Panc1 (cell line): ENCODE data around the gene MAB21L3. TPM values are rescaled to one million over a fixed set of nuclear protein-coding genes. Genes with fewer than 3 reads are reported as not detected.

Experiments
- ATAC-seq: fragments of 200-7000 bp; cut with Tn5 transposase; 2 replicates; pipeline ENCODE4 v1.9.1; 2020; ENCODE audit warnings: mild to moderate bottlenecking, moderate library complexity
- BruUV-seq: library from RNA; stranded (reverse); fragments of 400-500 nt; replicated peaks from 2 replicates; lab custom pipeline; 2021; lab: Mats Ljungman, UMichigan
- CTCF ChIA-PET: fragments of 300-600 bp; sonication (Branson Sonifier 250); formaldehyde crosslinking; loops from one replicate; lab custom pipeline; 2022; ENCODE audit warnings: antibody characterized with exemption; lab: Charles Lee
- POLR2A ChIA-PET: fragments of 300-600 bp; sonication (Branson Sonifier 250); formaldehyde crosslinking; loops from one replicate; lab custom pipeline; 2022; ENCODE audit warnings: antibody characterized with exemption; lab: Charles Lee
- DNase-seq: peaks from one replicate; pipeline ENCODE4 v3.0.0-alpha.2; 2010; ENCODE audit warnings: low read depth, low spot score
- H3K27ac ChIP-seq: 2 replicates; pipeline ENCODE4 v1.5.1; 2011; ENCODE audit warnings: mild to moderate bottlenecking, low read length, inconsistent platforms
- H3K27me3 ChIP-seq: fragments of 200-500 bp; sonication (Bioruptor generic); 2 replicates; pipeline ENCODE4 v1.6.0; 2014; ENCODE audit warnings: low read length, inconsistent platforms; ENCODE audit not compliant: control insufficient read depth, insufficient read depth
- H3K36me3 ChIP-seq: fragments of 200-500 bp; sonication (Bioruptor generic); 2 replicates; pipeline ENCODE4 v1.5.1; 2014; ENCODE audit warnings: inconsistent platforms, mild to moderate bottlenecking, low read length, moderate library complexity; ENCODE audit not compliant: control insufficient read depth, insufficient read depth
- H3K4me1 ChIP-seq: 2 replicates; pipeline ENCODE4 v1.5.1; 2011; ENCODE audit warnings: inconsistent platforms, mild to moderate bottlenecking, low read length, moderate library complexity; ENCODE audit not compliant: control insufficient read depth, insufficient read depth
- H3K4me3 ChIP-seq, 2 experiments: 2 replicates each; pipeline ENCODE4 v1.5.1; 2011 to 2012; ENCODE audit warnings: low read depth in 2 of 2, low read length in 2 of 2, mild to moderate bottlenecking in 2 of 2, inconsistent platforms in 1 of 2, moderate library complexity in 1 of 2
- H3K9me3 ChIP-seq: fragments of 200-500 bp; sonication (Bioruptor generic); 2 replicates; pipeline ENCODE4 v1.5.1; 2014; ENCODE audit warnings: low read depth, mild to moderate bottlenecking, inconsistent platforms, low read length, moderate library complexity; ENCODE audit not compliant: control insufficient read depth, insufficient read depth
- POLR2AphosphoS5 ChIP-seq: IDR thresholded peaks from 2 replicates; pipeline ENCODE4 v1.6.1; 2012; ENCODE audit warnings: mild to moderate bottlenecking, low read depth, low read length, moderate library complexity
- SIN3A ChIP-seq: IDR thresholded peaks from 2 replicates; pipeline ENCODE4 v1.6.1; 2012; ENCODE audit warnings: low read depth, mild to moderate bottlenecking, low read length, moderate library complexity, borderline replicate concordance; ENCODE audit not compliant: insufficient read depth
- TCF7L2 ChIP-seq: IDR thresholded peaks from 2 replicates; pipeline ENCODE4 v1.6.1; 2011; ENCODE audit warnings: mild to moderate bottlenecking, low read depth, low read length, inconsistent platforms
- in situ Hi-C: cut with HindIII; loops from 2 replicates; pipeline ENCODE4 v1.10.0; 2016; ENCODE audit warnings: low sequenced_read_pairs, low pct_unique_long_range_greater_than_20kb
- intact Hi-C: fragments of 100-400 bp; cut with micrococcal nuclease; formaldehyde crosslinking; loops from one replicate; pipeline ENCODE4 v1.10.0; 2022; ENCODE audit not compliant: unreplicated experiment
- total RNA-seq: library from RNA; stranded (reverse); gene quantifications from one replicate; pipeline ENCODE4 v1.2.1, GENCODE V29; 2021; ENCODE audit not compliant: unreplicated experiment

Gene MAB21L3
- total RNA-seq, 1 experiment from 2014 or later = not detected

DNA sequence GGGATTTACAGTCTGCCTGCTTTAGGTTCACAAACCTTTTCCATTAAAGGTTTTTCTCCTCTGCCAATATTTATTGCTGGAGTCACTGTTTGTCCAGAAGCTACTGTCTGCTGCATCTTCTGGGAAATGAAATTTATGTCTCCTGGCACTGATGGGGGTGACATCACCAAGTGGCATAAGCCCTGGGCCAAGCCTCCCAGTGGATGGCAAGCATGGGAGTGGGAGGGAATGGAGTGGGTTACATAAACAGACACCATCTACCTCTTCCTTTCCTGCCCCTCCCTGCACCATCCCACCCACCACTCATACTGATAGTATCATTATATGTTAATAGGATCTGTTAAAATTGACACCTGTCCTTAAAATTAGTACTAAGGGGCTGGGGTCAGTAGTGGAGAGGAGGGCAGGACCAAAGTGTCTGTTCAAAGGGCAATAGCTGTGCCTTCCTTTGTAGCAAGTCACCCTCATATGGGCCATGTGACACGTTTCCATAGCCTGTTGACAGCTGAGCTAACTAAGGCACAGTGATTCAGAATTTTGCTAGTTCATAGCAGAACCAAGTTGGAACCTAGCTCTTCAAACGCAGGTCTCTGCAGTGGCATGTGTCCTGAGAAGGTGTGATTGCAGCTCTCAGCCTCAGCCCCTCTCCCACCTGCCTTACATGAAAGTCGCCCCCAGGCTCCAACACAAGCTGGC, 71.0 kb downstream of the MAB21L3 start:
- ATAC-seq (no peak), DNase-seq (no peak)
- Histone ChIP-seq H3K4me3 (no peak overlapping the region), H3K36me3 (no peaks in the 10 kb centered on the region), H3K9me3 (no peaks in the 10 kb centered on the region), H3K27me3 (no peaks in the 10 kb centered on the region; the same call in 1 of the 2 replicates), H3K4me1 (no peaks in the 10 kb centered on the region), H3K27ac (no peak overlapping the region)
- no peak for TF ChIP-seq POLR2AphosphoS5
- no peak for TF ChIP-seq TCF7L2
- no peak for TF ChIP-seq SIN3A
- ChIA-PET CTCF (no interaction called here), POLR2A (no interaction called here)
- no TSS peak for BruUV-seq
- intact Hi-C loops (no loop called here), in situ Hi-C loops (no loop called here)

Other genes starting within 250 kb of the MAB21L3 start
- gene SLC22A15, start 134.9 kb upstream of the MAB21L3 start, total RNA-seq = 0.21 TPM